ENCODE data around the gene LIPC. TPM values are rescaled to one million over a fixed set of nuclear protein-coding genes. Genes with fewer than 3 reads are reported as not detected.

The LIPC gene
- total RNA-seq, 4 donors from 2014 or later, result 0.48 to 8.2 (median 2.6) TPM; not detected in 1

DNA sequence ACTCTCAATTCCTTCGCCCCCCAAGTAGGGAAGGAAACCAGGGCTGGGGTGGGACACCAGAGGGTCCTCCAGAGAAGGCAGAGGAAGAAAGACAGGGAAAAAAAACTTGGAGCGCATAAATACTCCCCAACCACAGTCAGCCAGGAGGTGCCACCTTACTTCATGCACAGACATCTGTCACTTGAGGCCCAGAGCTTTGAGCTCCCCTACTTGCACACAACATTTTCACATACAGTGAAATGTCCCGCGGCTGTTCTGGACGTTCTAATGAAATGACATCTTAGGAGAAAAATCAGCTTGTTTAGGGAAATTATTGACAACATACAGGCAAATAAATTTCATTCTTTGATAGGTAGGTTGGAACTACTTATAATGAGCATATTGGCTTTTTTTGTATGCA lies 113.0 kb downstream of the LIPC start:
- intact Hi-C loops (cut with DNase I; ENCODE audit: low total_unique reads) (no loop called here), in situ Hi-C loops (cut with MboI; ENCODE audit: low pct_ligation_motif_present in 1 of 4, low pct_unique_long_range_greater_than_20kb in 1 of 4, low sequenced_read_pairs in 3 of 4) (no loop called here)
- Histone ChIP-seq H3K36me3 (no peaks in the 10 kb centered on the region), H3K27ac (no peak overlapping the region), H3K4me1 (no peaks in the 10 kb centered on the region), H3K27me3 (no peaks in the 10 kb centered on the region), H3K4me3 (no peak overlapping the region), H3K9me3 (no peaks in the 10 kb centered on the region)
- no peak for DNase-seq
- 95 to 100% methylated on average over 3 to 5 of the region's 5 CpGs for WGBS, 2 donors (ENCODE audit: low coverage in 1 of 2)
- TF ChIP-seq EP300 (IDR thresholded peaks at IDR 0.05; ENCODE audit: low read depth) (no peak), POLR2A (IDR thresholded peaks at IDR 0.05) (no peak), POLR2AphosphoS5 (IDR thresholded peaks at IDR 0.05) (no peak)
- TF ChIP-seq, protein P1, sequence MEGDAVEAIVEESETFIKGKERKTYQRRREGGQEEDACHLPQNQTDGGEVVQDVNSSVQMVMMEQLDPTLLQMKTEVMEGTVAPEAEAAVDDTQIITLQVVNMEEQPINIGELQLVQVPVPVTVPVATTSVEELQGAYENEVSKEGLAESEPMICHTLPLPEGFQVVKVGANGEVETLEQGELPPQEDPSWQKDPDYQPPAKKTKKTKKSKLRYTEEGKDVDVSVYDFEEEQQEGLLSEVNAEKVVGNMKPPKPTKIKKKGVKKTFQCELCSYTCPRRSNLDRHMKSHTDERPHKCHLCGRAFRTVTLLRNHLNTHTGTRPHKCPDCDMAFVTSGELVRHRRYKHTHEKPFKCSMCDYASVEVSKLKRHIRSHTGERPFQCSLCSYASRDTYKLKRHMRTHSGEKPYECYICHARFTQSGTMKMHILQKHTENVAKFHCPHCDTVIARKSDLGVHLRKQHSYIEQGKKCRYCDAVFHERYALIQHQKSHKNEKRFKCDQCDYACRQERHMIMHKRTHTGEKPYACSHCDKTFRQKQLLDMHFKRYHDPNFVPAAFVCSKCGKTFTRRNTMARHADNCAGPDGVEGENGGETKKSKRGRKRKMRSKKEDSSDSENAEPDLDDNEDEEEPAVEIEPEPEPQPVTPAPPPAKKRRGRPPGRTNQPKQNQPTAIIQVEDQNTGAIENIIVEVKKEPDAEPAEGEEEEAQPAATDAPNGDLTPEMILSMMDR (IDR thresholded peaks at IDR 0.05), result no peak

DNA sequence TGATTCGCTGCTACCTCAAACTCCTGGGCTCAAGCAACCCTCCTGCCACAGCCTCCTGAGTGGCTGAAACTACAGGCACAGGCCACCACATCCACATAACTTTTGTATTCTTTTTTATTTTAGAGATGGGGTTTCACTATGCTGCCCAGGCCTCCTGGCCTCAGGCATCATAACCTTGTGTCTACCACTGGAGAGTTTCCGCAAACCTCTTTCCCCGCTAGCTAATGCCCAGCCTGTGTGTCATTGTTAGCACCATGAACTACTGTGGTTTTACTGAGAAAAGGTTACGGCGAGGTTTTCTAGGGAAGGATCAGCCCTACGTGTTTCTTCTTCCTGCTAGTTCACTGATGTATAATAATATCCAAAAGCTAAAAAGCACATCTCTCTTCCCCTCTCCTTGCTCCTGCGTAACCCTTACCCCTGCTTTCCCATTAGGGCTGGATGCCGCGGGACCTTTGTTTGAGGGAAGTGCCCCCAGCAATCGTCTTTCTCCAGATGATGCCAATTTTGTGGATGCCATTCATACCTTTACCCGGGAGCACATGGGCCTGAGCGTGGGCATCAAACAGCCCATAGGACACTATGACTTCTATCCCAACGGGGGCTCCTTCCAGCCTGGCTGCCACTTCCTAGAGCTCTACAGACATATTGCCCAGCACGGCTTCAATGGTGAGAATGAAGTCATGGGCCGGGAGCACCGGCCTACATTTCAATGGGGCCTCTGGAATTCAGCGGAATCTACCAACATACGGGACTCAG lies 113.7 kb downstream of the LIPC start:
- Histone ChIP-seq H3K36me3 (no peaks in the 10 kb centered on the region), H3K9me3 (no peaks in the 10 kb centered on the region), H3K4me1 (no peaks in the 10 kb centered on the region), H3K4me3 (no peak overlapping the region), H3K27me3 (no peaks in the 10 kb centered on the region), H3K27ac (no peak overlapping the region)
- WGBS, 2 donors (ENCODE audit: low coverage in 1 of 2), result 94 to 97% methylated on average over 5 to 18 of the region's 18 CpGs
- no peak for DNase-seq
- TF ChIP-seq, protein P1 (IDR thresholded peaks at IDR 0.05), result no peak
- TF ChIP-seq POLR2A (IDR thresholded peaks at IDR 0.05) (no peak), EP300 (IDR thresholded peaks at IDR 0.05; ENCODE audit: low read depth) (no peak), POLR2AphosphoS5 (IDR thresholded peaks at IDR 0.05) (no peak)
- intact Hi-C loops (cut with DNase I; ENCODE audit: low total_unique reads), result no loop called here
- in situ Hi-C loops (cut with MboI; ENCODE audit: low pct_ligation_motif_present in 1 of 4, low pct_unique_long_range_greater_than_20kb in 1 of 4, low sequenced_read_pairs in 3 of 4), result no loop called here

DNA sequence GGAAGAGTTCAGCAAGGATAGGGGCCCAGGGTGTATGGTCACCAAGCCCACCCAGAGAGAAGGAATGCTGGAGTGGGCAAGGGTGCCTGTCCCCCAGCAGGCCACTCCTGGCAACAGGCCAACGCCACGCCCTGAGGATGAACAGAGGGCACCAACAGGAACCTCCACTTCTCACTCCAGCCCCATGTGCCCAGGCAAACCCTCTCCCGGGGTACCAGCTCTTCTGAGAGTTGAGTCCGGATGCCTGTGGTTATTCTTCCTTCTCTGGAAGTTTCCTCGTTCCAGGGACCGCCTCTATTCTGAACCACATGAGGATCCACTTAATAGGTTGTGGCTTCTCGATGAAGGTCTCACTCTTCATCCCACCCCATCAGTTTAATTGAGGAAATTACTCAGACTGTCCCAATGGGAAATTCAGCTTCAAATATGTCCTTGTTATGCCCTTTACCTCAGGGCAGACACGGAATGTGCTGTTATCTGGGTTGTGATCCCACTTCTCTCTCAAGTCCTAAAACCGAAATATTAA lies 114.3 kb downstream of the LIPC start:
- in situ Hi-C loops (cut with MboI; ENCODE audit: low pct_ligation_motif_present in 1 of 4, low pct_unique_long_range_greater_than_20kb in 1 of 4, low sequenced_read_pairs in 3 of 4), result no loop called here
- Histone ChIP-seq H3K27me3 (no peaks in the 10 kb centered on the region), H3K4me3 (no peak overlapping the region), H3K27ac (no peak overlapping the region), H3K4me1 (no peaks in the 10 kb centered on the region), H3K9me3 (no peaks in the 10 kb centered on the region), H3K36me3 (no peaks in the 10 kb centered on the region)
- no peak for DNase-seq
- WGBS, 2 donors (ENCODE audit: low coverage in 1 of 2), result 88 to 91% methylated on average over 3 to 9 of the region's 9 CpGs
- TF ChIP-seq, protein P1 (IDR thresholded peaks at IDR 0.05), result no peak
- TF ChIP-seq EP300 (IDR thresholded peaks at IDR 0.05; ENCODE audit: low read depth) (no peak), POLR2A (IDR thresholded peaks at IDR 0.05) (no peak), POLR2AphosphoS5 (IDR thresholded peaks at IDR 0.05) (no peak)
- intact Hi-C loops (cut with DNase I; ENCODE audit: low total_unique reads), result no loop called here

DNA sequence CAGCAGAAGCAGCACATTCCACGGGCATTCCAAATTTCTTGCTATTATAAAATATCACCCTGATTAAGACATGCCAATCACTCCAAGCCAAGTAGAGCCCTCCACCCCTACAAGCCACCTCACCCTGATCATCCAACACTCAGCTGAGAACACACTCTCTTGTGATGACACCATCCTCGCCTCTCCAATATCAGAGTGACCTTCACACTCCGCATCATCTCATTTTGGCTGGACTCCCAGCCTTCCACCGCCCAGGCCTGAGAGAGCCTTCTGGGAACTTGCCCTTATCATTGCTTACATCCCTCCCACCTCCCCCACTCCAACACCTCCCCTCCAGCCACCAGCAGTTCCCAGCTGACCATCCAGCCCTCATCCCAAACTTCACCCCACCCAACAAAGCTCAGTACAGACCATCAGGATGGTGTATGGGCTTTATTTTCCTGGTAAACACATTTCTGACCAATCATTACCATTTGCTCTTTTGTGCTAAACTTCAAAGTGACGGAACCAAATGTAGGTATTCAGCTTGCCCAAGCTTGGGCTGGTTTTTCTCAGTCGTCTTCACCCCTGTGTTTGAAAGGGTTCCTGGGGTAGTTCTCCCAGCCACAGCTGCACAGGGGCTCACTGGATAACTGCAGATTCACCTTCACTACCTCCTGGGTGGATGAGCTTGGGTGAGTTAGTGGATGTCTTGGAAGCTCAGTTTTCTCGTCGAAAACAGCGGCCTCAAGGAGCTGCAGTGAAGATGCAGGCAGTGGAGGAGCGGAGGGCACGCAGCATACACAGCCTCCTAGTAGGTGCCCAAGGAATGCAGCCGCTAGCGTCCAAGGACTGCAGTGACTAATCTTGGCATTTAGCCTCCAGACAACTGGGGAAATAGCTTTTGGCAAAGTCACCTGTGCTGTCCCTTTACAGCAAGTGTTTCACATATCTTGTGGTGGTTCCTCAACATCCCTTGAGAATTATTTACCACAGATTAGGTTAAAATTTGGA lies 115.1 kb downstream of the LIPC start:
- peaks cover 0 to 7% (median 4%) of the 10 kb centered on the region in 4 donors for H3K4me1 ChIP-seq
- 76 to 85% methylated on average over 6 to 13 of the region's 13 CpGs for WGBS, 2 donors (ENCODE audit: low coverage in 1 of 2)
- H3K4me3 ChIP-seq, result no peak overlapping the region
- H3K27ac ChIP-seq, result no peak overlapping the region
- no peak for DNase-seq
- intact Hi-C loops (cut with DNase I; ENCODE audit: low total_unique reads) (no loop called here), in situ Hi-C loops (cut with MboI; ENCODE audit: low pct_ligation_motif_present in 1 of 4, low pct_unique_long_range_greater_than_20kb in 1 of 4, low sequenced_read_pairs in 3 of 4) (no loop called here)
- TF ChIP-seq EP300 (IDR thresholded peaks at IDR 0.05; ENCODE audit: low read depth) (no peak), POLR2AphosphoS5 (IDR thresholded peaks at IDR 0.05) (no peak), POLR2A (IDR thresholded peaks at IDR 0.05) (no peak)
- TF ChIP-seq, protein P1 (IDR thresholded peaks at IDR 0.05), result no peak
- H3K27me3 ChIP-seq, result no peaks in the 10 kb centered on the region
- H3K36me3 ChIP-seq, result no peaks in the 10 kb centered on the region
- no peaks in the 10 kb centered on the region for H3K9me3 ChIP-seq
